Right lobe of liver (tissue), 4 donors: ENCODE measurements around the gene ITCH.
"Not testable (repeated sequence)": the region's sequence is repeated elsewhere in the genome, so short reads cannot be mapped to it uniquely, and the experiment has no call there.

Experiments
- POLR2A ChIP-seq: fragments of 450-650 bp; IDR thresholded peaks from one replicate; pipeline ENCODE4 v1.6.1; 2017; ENCODE audit warnings: antibody characterized with exemption, mild to moderate bottlenecking
- TF ChIP-seq, protein P1 (sequence below), 4 donors: fragments of 200-600 bp in 3 of 4; fragments of 450-650 bp in 1 of 4; IDR thresholded peaks; one replicate each; pipeline versions ENCODE4 v1.5.1 to v1.8.0; 2016 to 2022; ENCODE audit warnings: antibody characterized with exemption in 4 of 4, mild to moderate bottlenecking in 2 of 4
- donor health status: DM: no; HTN: no; CAD: no.
- donor health status: DM: no; HTN: no; CAD: no.
- donor health status: DM: no; HTN: yes; CAD: no.

DNA sequence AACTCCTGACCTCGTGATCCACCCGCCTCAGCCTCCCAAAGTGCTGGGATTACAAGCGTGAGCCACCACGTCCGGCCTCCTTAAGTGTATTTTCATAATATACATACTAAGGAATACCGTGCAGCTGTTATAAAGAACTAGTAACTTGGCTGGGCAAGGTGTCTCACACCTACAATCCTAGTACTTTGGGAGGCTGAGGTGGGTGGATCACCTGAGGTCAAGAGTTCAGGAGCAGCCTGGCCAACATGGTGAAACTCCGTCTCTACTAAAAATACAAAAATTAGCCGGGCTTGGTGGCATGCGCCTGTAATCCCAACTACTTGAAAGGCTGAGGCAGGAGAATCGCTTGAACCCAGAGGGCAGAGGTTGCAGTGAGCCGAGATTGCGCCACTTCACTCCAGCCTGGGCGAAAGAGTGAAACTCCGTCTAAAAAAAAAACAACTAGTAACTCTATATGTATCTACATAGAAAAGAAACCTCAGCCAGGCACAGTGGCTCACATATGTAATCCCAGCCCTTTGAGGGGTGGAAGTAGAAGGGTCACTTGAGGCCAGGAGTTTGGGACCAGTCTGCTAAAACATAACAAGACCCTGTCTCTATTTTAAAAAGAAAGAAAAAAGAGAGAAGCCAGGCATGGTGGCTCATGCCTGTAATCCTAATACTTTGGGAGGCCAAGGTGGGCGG lies 32.1 kb upstream of the ITCH start:
- TF ChIP-seq, protein P1, sequence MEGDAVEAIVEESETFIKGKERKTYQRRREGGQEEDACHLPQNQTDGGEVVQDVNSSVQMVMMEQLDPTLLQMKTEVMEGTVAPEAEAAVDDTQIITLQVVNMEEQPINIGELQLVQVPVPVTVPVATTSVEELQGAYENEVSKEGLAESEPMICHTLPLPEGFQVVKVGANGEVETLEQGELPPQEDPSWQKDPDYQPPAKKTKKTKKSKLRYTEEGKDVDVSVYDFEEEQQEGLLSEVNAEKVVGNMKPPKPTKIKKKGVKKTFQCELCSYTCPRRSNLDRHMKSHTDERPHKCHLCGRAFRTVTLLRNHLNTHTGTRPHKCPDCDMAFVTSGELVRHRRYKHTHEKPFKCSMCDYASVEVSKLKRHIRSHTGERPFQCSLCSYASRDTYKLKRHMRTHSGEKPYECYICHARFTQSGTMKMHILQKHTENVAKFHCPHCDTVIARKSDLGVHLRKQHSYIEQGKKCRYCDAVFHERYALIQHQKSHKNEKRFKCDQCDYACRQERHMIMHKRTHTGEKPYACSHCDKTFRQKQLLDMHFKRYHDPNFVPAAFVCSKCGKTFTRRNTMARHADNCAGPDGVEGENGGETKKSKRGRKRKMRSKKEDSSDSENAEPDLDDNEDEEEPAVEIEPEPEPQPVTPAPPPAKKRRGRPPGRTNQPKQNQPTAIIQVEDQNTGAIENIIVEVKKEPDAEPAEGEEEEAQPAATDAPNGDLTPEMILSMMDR (IDR thresholded peaks at IDR 0.05) = not testable (repeated sequence)
- not testable (repeated sequence) for TF ChIP-seq POLR2A
